HG03457 (cell line): ENCODE results near the gene FOXP1.

Experiments
- ATAC-seq: cut with Tn5 transposase; IDR thresholded peaks from one replicate; pipeline ENCODE4 v1.9.1; 2021; ENCODE audit warnings: moderate number of reproducible peaks; ENCODE audit not compliant: unreplicated experiment

Gene FOXP1

GRCh38 chr3:71433631-71434030 is 149.9 kb downstream of the FOXP1 start:
- ATAC-seq, result no peak

GRCh38 chr3:71432044-71432975 is 151.2 kb downstream of the FOXP1 start:
- ATAC-seq, result no peak

GRCh38 chr3:71430941-71431552 is 152.5 kb downstream of the FOXP1 start:
- ATAC-seq, result no peak

DNA sequence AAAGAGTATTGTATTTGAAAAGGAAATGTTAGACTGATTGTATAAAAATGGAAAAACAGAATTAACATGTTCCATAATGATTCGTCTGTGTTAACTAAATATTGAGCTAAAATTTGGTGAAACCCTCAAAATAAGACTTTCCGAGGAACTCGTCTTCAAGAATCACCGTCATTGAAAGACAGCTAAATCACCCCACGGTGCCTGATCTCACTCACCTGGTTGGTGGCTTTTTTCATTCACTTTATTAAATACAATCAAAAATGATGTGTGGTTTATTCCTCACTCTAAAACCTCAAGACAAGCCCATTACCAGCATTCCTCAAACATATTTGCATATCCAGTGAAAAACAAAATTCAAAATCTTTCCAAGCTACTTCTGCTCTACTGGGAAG is 153.9 kb downstream of the FOXP1 start:
- ATAC-seq, result no peak

DNA sequence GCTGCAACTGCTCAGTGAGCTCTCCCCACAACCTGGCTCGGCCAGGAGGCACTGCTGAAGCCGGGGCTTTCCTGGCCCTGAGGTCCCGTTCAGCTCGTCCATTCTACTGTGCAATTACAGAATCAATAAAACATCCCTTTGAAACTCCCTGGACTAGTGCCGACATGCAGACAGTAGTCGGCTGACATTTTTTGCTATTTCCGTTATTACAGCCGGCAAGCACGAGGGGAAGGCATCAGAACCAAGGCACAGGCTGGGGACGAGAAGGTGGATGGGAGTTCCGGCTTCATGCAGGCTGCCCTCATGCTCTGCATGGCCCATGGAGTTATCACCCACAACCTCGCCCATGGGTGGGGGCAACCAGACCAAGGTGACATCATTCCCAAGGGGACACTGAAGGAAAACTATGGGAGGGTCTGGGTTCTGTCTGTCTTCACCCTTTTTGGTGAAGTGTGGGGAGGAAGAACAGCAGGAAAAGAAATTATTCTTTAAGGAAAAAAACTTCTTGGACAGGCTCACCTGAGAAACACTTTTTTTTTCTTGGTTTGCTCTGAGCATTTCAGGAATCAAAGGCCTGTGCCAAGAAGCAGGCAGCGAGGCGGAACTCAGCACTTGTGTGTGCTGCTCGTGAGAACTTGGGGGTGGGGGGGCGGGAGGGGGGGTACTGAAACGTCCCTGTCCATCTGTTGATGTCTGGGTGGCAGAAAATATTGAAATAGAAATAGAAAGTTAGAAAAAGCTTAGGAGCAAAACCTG is 154.5 kb downstream of the FOXP1 start:
- ATAC-seq, result no peak

DNA sequence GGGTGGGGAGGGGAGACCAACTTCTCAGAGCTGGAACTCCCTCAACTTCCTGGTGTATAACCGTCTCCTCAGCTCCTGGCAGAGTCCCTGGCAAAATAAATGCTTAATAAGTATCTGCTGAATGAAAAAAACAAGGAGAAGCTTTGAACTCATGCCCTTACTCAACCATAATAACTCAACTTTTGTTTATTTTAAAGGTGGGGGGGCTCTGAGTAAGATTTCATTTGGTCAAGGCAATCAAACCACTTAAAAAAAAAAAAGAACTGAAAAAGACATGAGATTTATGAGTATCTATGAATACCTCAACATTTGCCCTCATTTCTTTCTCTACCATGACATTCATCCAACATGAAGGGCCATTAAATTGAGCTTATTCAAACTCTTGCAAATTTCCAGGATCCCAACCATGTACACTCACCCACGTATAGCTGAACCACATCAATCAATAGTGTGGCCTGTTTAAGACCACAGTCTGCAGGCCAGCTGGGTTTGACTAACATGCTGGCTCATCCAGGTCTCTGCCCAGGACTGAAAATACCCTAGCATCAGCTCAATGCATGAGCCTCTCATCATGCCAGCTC is 157.9 kb downstream of the FOXP1 start:
- no peak for ATAC-seq

- no peak for ATAC-seq
Measured at GRCh38 chr3:71423151-71423906, 160.2 kb downstream of the FOXP1 start.

DNA sequence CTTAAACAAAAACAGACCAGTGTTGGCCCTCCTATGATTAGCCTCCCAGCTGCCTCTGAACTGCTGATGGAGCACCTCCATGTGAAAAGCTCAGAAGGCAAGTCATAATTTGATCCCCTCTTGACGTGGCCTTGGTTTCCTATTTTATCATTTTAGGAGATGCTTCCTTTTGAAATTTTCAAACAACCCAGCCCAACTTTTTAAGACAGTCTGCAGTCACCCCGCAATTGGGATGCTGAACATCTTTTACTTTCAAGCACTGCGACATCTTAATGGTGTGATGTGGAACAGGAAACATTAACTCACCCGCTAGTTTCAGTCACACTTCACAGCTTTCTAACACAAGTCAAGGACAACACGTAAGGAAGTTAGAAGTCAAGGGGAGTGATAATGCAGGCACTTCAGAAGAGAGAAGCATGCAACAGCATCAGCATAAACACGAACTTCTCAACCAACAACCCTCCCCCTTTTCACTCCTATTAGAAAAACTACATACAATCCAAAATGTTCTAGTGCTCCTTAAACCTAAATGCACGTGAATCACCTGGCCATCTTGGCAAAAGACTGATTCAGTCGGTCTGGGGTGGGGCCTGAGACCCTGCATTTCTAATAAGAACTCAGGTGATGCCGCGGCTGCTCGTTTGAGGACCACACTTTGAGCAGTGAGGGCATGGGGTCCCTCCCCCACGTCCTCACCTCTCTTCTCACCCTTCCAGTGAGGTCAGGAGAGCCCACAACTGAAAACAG is 161.5 kb downstream of the FOXP1 start:
- peak; percentile 89 for ATAC-seq

GRCh38 chr3:71421475-71421819 is 162.1 kb downstream of the FOXP1 start:
- ATAC-seq, result peak; percentile 39

DNA sequence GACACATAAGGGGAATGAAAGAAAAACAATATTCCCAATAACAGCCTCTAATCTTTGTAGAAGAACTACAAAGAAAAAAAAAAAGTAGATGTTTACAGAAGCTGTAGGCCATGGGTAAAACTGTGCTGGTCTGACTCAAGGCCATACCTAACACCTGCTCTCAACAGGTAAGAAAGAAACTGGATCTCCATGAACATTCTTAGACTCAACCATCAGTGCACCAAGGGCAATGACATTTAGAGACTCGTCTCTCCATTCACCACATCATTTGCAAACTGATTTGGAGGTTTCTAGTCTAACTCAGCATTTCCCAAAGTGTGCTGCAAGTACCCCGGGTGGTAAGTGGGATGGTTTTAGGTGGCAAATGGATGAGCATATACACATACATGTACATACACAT is 164.2 kb downstream of the FOXP1 start:
- ATAC-seq, result no peak

- ATAC-seq, result no peak
Measured at GRCh38 chr3:71417791-71418190, 165.7 kb downstream of the FOXP1 start.

- ATAC-seq, result no peak
Measured at GRCh38 chr3:71416876-71417275, 166.7 kb downstream of the FOXP1 start.

- no peak for ATAC-seq
Measured at GRCh38 chr3:71415681-71416122, 167.8 kb downstream of the FOXP1 start.

- ATAC-seq, result no peak
Measured at GRCh38 chr3:71414189-71414927, 169.2 kb downstream of the FOXP1 start.

GRCh38 chr3:71413572-71413971 is 170.0 kb downstream of the FOXP1 start:
- ATAC-seq, result no peak

- no peak for ATAC-seq
Measured at GRCh38 chr3:71409352-71409751, 174.2 kb downstream of the FOXP1 start.

GRCh38 chr3:71408903-71409302 is 174.6 kb downstream of the FOXP1 start:
- no peak for ATAC-seq

DNA sequence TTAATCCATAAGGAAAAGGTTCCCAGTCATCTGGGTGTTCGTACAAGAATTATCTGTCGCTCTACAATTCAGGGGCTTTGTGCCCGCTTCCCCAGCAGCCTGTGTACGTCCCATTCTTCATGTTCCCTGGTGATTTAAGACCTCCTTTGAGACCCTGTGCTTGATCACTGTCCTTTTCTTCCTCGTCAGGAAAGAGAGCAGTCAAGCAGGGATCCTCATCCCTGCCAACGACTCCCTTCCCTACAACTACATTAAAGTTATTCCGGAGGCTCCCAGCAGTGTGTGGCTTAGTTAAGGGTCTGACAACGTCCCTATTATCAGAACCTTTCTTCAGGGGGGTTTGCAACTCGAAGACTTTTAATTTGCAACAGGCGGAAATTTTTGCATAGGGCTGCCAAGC is 175.7 kb downstream of the FOXP1 start:
- ATAC-seq, result no peak
